SK-N-SH (cell line): ENCODE results near the gene ARHGAP42.

Experiments
- ELF1 ChIP-seq: IDR thresholded peaks from 2 replicates; pipeline ENCODE4 v1.4.0; 2012
- EP300 ChIP-seq, 2 experiments: IDR thresholded peaks; 2 replicates each; pipeline versions ENCODE4 v1.4.0 to v1.6.1; 2012; ENCODE audit warnings: borderline replicate concordance in 1 of 2, low read depth in 1 of 2, low read length in 1 of 2
- MAX ChIP-seq: IDR thresholded peaks from 2 replicates; pipeline ENCODE4 v1.4.0; 2012; ENCODE audit warnings: low read depth
- REST ChIP-seq: IDR thresholded peaks from 2 replicates; pipeline ENCODE4 v1.6.1; 2012; ENCODE audit warnings: mild to moderate bottlenecking, low read depth, low read length, moderate library complexity
- RFX5 ChIP-seq: IDR thresholded peaks from 2 replicates; pipeline ENCODE4 v1.6.1; 2012; ENCODE audit warnings: mild to moderate bottlenecking, improper control_type of control experiment, low read length
- SMC3 ChIP-seq: IDR thresholded peaks from 2 replicates; pipeline ENCODE4 v1.6.1; 2012; ENCODE audit warnings: low read depth, low read length, improper control_type of control experiment
- TF ChIP-seq, protein P1 (sequence below): fragments of 200-600 bp; sonication (generic); IDR thresholded peaks from 2 replicates; pipeline ENCODE4 v1.6.1; 2017; ENCODE audit warnings: antibody characterized with exemption, mild to moderate bottlenecking, moderate library complexity

- TF ChIP-seq ELF1 (no peak), MAX (no peak), REST (no peak), EP300 (IDR thresholded peaks at IDR 0.05; ENCODE audit: borderline replicate concordance in 1 of 2, low read depth in 1 of 2, low read length in 1 of 2) (no peak), RFX5 (no peak), SMC3 (no peak)
- TF ChIP-seq, protein P1, sequence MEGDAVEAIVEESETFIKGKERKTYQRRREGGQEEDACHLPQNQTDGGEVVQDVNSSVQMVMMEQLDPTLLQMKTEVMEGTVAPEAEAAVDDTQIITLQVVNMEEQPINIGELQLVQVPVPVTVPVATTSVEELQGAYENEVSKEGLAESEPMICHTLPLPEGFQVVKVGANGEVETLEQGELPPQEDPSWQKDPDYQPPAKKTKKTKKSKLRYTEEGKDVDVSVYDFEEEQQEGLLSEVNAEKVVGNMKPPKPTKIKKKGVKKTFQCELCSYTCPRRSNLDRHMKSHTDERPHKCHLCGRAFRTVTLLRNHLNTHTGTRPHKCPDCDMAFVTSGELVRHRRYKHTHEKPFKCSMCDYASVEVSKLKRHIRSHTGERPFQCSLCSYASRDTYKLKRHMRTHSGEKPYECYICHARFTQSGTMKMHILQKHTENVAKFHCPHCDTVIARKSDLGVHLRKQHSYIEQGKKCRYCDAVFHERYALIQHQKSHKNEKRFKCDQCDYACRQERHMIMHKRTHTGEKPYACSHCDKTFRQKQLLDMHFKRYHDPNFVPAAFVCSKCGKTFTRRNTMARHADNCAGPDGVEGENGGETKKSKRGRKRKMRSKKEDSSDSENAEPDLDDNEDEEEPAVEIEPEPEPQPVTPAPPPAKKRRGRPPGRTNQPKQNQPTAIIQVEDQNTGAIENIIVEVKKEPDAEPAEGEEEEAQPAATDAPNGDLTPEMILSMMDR = no peak
These were observed 322.6 kb downstream of the ARHGAP42 start for GRCh38 chr11:101009690-101010055.
